ENCODE results near the gene PRRT3.

DNA sequence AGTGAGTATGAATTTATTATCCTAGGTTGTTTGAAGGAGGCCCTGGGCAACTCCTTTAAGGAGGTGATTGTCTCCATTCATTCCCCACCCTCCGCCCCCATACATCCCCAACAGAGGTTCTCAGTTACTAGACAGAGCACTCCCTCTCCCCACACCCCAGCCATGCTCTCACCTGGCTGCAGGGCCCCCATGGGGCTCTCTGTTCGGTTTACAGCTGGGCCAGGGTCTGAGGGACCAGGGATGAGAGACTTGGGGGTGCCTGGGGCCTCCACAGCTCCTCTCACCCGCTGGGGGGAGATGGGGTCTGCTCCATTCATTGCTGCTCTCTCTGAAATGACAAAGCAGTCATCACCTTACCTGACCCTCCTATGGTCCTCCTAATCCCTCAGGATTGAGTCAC lies 3.6 kb downstream of the PRRT3 start:
- no peak for TF ChIP-seq EZH2 (IDR thresholded peaks at IDR 0.05; ENCODE audit: low read depth)
- TF ChIP-seq, protein P1, sequence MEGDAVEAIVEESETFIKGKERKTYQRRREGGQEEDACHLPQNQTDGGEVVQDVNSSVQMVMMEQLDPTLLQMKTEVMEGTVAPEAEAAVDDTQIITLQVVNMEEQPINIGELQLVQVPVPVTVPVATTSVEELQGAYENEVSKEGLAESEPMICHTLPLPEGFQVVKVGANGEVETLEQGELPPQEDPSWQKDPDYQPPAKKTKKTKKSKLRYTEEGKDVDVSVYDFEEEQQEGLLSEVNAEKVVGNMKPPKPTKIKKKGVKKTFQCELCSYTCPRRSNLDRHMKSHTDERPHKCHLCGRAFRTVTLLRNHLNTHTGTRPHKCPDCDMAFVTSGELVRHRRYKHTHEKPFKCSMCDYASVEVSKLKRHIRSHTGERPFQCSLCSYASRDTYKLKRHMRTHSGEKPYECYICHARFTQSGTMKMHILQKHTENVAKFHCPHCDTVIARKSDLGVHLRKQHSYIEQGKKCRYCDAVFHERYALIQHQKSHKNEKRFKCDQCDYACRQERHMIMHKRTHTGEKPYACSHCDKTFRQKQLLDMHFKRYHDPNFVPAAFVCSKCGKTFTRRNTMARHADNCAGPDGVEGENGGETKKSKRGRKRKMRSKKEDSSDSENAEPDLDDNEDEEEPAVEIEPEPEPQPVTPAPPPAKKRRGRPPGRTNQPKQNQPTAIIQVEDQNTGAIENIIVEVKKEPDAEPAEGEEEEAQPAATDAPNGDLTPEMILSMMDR (conservative IDR thresholded peaks at IDR 0.05), result no peak

Measured in PC-9 (cell line).